GM08714 (cell line): Measurements from ENCODE around the gene PGBD5.

ENCODE experiments used
- H3K4me3 ChIP-seq: fragments of 200-500 bp; sonication (Bioruptor generic); 2 replicates; pipeline ENCODE4 v1.5.1; 2014; ENCODE audit warnings: mild to moderate bottlenecking, low read length, inconsistent platforms
- ZNF274 ChIP-seq: IDR thresholded peaks from 2 replicates; pipeline ENCODE4 v1.6.1; 2012; ENCODE audit warnings: mild to moderate bottlenecking, low read depth, low read length

Gene PGBD5

DNA sequence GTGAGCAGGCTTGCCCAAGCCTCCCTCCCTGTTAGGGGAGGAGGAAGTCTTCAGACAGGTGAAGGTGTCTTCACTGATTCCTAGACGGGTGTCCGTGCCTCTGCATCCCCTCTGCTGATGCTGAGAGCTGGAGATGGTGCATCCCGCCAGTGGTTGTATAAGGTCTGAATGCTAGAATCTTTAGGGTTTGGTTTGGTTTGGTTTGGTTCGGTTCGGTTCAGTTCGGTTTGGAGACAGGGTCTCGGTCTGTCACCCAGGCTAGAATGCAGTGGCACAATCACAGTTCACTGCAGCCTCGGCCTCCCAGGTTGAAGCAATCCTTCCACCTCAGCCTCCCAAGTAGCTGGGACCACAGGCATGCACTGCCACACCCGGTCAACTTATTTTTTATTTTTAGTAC lies 153.6 kb downstream of the PGBD5 start:
- H3K4me3 ChIP-seq: no peak overlapping the region
- TF ChIP-seq ZNF274: no peak

DNA sequence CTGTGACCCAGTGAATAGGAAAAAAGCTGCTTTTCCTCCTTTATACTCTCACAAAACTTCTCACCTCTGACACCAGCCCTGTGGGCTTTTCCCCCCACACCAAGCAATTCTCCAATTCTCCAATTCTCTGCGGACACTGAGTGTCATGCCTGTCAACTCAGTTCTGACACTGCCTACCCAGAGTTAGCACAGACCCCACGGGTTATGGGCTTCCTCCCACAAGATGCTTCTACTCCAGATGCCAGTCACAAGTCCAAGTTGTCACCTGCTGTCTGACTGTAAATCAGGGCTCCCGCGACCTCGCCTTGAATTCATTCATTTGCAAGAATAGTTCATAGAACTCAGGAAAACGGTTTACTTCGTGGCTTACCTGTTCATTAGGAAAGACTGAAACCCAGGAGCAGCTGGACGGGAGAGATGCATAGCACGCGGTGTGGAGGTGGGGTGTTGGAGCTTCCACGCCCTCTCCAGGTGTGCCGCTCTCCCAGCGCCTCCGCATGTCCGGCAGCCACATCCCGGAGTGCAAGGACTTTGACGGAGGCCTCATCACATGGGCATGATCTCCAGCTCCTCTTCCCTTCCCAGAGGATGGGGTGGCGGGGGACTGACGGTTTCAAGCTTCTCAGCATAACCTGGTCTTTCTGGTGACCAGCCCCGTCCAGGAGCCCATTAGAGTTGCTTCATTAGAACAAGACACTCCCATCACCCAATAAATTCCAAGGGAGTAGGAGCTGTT lies 154.7 kb downstream of the PGBD5 start:
- TF ChIP-seq ZNF274: no peak
- H3K4me3 ChIP-seq: no peak overlapping the region

DNA sequence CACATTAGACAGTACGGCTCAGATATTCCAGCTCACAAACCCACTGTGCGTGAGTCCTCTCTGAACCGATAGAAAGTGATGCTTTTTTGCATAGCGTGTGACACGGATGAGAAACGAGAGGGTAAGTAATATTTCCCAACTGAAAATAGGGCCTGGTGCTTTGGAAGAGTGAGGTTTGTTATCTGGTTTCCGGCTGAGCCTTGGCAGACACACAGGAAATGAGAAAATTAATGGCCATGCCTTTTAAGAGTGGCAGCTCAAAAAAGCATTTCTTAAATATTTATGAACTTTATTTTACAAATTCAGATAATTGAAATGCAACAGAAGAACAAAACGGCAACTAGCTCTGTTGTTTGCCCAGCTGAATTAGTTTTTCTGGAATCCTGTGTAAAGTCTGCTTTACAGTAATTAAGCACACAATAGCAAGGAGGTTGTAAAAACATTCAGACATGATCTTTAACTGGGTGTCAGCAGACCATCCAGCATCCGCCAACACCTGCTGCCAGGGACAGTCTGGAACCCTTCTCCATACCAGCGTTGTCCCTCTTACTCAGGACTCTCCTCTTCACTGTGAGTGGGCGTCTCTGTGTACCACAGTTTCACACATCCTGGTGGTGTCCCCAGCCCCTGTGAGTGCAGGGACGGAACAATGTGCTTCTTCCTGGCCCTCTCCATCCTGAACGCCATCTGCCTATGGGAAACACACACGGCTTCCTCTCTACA lies 155.4 kb downstream of the PGBD5 start:
- peak overlapping the region; percentile 37; the same call in 1 of the 2 replicates for H3K4me3 ChIP-seq
- TF ChIP-seq ZNF274: no peak

- TF ChIP-seq ZNF274: no peak
- peak overlapping the region; percentile 37; the same call in 1 of the 2 replicates for H3K4me3 ChIP-seq
Measured at GRCh38 chr1:230270185-230270558, 156.0 kb downstream of the PGBD5 start.

DNA sequence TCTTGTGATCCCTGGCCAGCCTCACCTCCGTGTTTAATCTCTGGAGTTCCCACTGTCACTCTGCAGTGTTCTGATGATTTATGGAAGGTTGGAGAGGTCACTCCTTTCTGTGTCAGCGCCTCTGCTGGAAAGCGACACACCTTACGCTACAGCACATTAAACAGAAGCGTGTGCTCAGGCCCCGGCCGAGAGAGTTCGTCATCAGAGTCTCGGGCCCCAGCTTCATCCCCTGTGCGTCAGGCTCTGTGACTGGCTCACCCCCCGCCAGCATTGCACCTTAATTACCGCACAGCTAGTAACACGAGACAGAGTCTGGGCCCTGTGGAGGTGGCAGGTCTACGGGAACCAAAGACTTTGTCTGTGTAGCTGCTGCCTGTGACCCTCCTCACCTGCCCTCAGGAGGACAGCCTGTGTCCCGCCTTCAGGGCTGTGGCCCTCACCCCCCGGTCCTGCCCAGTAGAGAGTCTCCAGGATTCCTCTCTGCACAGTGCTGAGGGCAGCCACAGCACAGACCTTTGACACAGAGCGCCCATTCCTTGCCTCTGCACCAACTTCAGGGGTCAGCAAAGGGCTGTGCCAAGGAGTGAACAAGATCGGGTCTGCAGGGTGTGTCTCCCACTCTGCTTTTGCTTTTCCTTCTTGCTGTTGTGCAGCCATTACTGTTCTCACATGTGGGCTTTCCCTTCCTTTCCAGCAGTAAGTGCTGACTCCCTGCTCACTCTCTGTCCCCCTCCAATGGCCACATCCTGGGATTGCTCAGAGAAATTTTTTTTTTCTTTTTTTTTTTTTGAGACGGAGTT lies 157.6 kb downstream of the PGBD5 start:
- H3K4me3 ChIP-seq: no peak overlapping the region
- TF ChIP-seq ZNF274: no peak

GRCh38 chr1:230267338-230268065 lies 158.6 kb downstream of the PGBD5 start:
- no peak for TF ChIP-seq ZNF274

DNA sequence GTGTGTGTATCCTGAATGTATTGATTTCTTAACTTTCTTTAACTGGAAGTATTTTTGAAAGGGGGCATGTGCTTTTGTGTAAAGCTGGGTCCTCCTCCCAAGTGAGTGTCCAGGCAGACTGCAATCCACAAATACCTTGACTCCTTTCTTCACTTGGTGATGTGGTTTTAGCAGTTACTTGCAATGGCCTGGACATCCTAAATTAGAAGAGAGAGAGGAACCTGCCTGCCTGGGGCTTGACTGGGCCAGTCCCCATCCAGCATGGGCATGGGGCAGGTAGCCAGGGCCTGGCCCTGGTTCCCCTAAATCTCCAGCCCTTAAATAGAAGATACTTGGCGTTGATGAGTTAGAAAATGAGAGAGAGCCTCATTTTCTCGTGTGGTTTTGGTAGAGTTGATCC lies 159.7 kb downstream of the PGBD5 start:
- no peak for TF ChIP-seq ZNF274
- H3K4me3 ChIP-seq: no peak overlapping the region

More at GRCh38 chr1:230267338-230268065, 158.6 kb downstream of the PGBD5 start:
- no peak overlapping the region for H3K4me3 ChIP-seq

DNA sequence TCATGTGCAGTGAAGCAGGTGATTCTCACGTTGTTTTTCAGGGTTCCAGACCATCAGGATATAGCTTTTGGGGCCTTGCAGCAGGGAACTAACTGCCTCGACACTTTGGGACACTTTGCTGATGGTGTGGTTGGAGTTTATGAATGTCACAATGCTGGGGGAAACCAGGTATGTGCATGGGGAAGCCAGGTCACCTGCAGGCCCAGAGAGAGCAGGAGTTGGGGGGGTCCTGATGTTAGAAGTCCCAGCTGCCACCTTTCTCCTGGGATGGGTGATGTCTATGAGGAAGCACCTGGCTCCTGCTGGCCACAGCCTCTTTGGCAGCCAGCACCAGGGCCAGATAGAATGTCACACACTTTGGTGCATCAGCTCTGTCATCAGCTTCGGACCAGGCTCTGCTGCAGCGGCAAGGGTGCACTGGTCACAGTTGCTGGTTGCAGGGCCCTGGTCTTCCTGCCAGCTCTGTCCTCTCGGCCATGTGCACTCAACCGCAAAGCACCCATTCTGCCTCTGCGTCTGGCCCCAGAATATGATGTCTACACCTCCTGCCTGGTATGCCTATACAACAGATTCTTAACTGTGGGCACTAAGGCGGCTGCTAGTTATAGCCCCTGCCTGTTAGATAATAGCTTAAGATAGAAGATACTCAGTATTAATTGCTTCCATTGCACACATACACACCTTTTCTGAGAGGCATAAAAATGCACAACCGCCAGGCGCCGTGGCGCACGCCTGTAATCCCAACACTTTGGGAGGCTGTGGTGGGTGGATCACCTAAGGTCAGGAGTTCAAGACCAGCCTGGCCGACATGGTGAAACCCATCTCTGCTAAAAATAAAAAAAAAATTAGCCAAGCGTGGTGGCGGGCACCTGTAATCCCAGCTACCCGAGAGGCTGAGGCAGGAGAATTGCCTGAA lies 160.7 kb downstream of the PGBD5 start:
- TF ChIP-seq ZNF274: no peak
- no peak overlapping the region for H3K4me3 ChIP-seq
